Mesendoderm (in vitro differentiated cells): ENCODE results near the gene BHLHA15.

Source experiments
- DNase-seq: peaks from one replicate; pipeline ENCODE4 v3.0.0; 2013
- H2AK5ac ChIP-seq: 2 replicates; pipeline ENCODE4 v1.6.1; 2013; ENCODE audit warnings: low read length, inconsistent platforms
- H2BK120ac ChIP-seq: 2 replicates; pipeline ENCODE4 v1.6.1; 2013; ENCODE audit warnings: low read depth, mild to moderate bottlenecking, low read length, moderate library complexity, mixed read lengths
- H2BK15ac ChIP-seq: replicated peaks from 2 replicates; pipeline ENCODE4 v1.6.1; 2013; ENCODE audit warnings: low read depth, mild to moderate bottlenecking, moderate library complexity
- H2BK5ac ChIP-seq: 2 replicates; pipeline ENCODE4 v1.6.1; 2013; ENCODE audit warnings: low read length, inconsistent platforms
- H3K18ac ChIP-seq: 2 replicates; pipeline ENCODE4 v1.6.1; 2013; ENCODE audit warnings: mild to moderate bottlenecking, low read length, mixed read lengths
- H3K23ac ChIP-seq: one replicate; pipeline ENCODE4 v1.6.1; 2013; ENCODE audit warnings: low read length
- H3K27ac ChIP-seq: 2 replicates; pipeline ENCODE4 v1.5.1; 2013; ENCODE audit warnings: low read depth, mild to moderate bottlenecking, inconsistent platforms, low read length, moderate library complexity
- H3K27me3 ChIP-seq: 2 replicates; pipeline ENCODE4 v1.6.1; 2013; ENCODE audit warnings: low read length, control low read depth, mild to moderate bottlenecking, inconsistent platforms; ENCODE audit not compliant: insufficient read depth, poor library complexity
- H3K36me3 ChIP-seq: 2 replicates; pipeline ENCODE4 v1.6.1; 2013; ENCODE audit warnings: low read length, inconsistent platforms; ENCODE audit not compliant: control insufficient read depth, insufficient read depth
- H3K4ac ChIP-seq: one replicate; pipeline ENCODE4 v1.6.1; 2013; ENCODE audit warnings: low read depth, mild to moderate bottlenecking, low read length, moderate library complexity
- H3K4me1 ChIP-seq: 2 replicates; pipeline ENCODE4 v1.6.1; 2013; ENCODE audit warnings: low read depth, low read length, inconsistent platforms; ENCODE audit not compliant: control insufficient read depth
- H3K4me2 ChIP-seq: 2 replicates; pipeline ENCODE4 v1.6.1; 2013; ENCODE audit warnings: low read length
- H3K4me3 ChIP-seq: 2 replicates; pipeline ENCODE4 v1.5.1; 2013; ENCODE audit warnings: mild to moderate bottlenecking, low read length
- H3K56ac ChIP-seq: one replicate; pipeline ENCODE4 v1.6.1; 2013; ENCODE audit warnings: low read length
- H3K79me1 ChIP-seq: 2 replicates; pipeline ENCODE4 v1.6.1; 2013; ENCODE audit warnings: low read length, inconsistent platforms
- H3K79me2 ChIP-seq: 2 replicates; pipeline ENCODE4 v1.6.1; 2013; ENCODE audit warnings: mild to moderate bottlenecking, low read length; ENCODE audit not compliant: control insufficient read depth, insufficient read depth
- H3K9ac ChIP-seq: 2 replicates; pipeline ENCODE4 v1.6.1; 2013; ENCODE audit warnings: low read length, inconsistent platforms
- H4K5ac ChIP-seq: one replicate; pipeline ENCODE4 v1.6.1; 2013; ENCODE audit warnings: low read length
- H4K8ac ChIP-seq: one replicate; pipeline ENCODE4 v1.6.1; 2013; ENCODE audit warnings: low read depth, mild to moderate bottlenecking, control low read depth, low read length, moderate library complexity
- WGBS: extraction: QIAGEN DNeasy Blood & Tissue Kit; methylation state at CpG from one replicate; pipeline ENCODE4 v1.1.7; 2013; ENCODE audit warnings: low lambda C conversion rate, missing lambda C conversion rate; ENCODE audit not compliant: insufficient coverage; ENCODE audit errors: extremely low coverage; 5-methylcytosine and 5-hydroxymethylcytosine counted together

BHLHA15 gene

DNA sequence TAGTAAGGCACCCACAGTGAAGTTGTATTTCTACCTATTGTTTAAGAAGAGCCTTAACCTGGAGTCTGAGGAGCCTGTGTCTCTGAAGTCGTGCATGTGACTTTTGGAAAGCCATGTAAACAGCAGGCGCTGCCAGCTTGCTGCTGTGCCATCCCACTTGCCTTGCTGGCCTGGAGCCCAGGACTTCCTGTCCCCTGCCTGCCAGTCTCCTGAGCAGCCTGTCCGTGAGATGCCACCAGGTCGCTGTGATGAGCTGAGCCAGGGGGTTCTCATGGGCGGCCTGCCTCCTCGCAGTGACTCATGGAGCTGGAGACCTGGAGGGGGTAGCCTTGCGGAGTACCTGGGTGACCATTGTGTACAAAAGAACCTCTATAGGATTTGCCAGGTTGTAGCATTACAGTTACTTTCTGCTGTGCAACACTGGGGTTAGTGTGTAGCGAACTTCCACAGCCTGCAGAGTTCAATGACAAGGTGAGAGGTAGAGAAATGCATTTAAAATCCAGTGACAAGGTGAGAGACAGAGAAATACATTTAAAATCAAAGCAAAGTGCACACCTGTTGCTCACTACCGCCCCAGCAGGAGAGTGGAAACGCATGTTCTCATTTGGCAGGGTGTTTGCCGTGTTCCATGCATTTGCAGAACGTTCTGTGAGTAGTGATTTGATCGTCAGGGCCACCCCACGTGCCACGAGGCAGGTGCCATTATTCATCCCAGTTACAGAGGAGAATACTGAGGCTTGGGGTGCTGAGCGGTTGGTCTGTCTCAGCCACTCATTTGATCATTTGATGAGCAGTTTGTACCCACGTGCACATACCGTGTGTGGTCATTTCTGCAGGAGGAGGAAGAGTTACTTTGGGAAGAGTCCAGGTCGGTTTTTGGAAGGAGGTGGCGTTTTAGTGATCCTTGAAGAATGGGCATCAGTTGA, 36.6 kb upstream of the BHLHA15 start:
- Histone ChIP-seq H3K4ac (no peak overlapping the region), H4K5ac (no peak overlapping the region), H4K8ac (no peak overlapping the region), H3K56ac (no peak overlapping the region), H3K4me1 (no peaks in the 10 kb centered on the region), H3K27ac (no peak overlapping the region), H2AK5ac (no peak overlapping the region), H3K9ac (no peak overlapping the region), H3K27me3 (no peaks in the 10 kb centered on the region), H3K79me2 (no peaks in the 10 kb centered on the region), H3K4me3 (no peak overlapping the region), H3K79me1 (no peaks in the 10 kb centered on the region), H2BK120ac (no peak overlapping the region), H3K4me2 (no peak overlapping the region), H3K36me3 (no peaks in the 10 kb centered on the region), H2BK15ac (no peak overlapping the region), H3K18ac (no peak overlapping the region), H2BK5ac (no peak overlapping the region), H3K23ac (no peak overlapping the region)
- DNase-seq: no peak
- WGBS: no CpG with 5 or more reads among the region's 20 CpGs

- no peak overlapping the region for H2AK5ac ChIP-seq
- H3K79me1 ChIP-seq: no peaks in the 10 kb centered on the region
- H3K27me3 ChIP-seq: no peaks in the 10 kb centered on the region
- H4K8ac ChIP-seq: no peak overlapping the region
- no peak overlapping the region for H3K23ac ChIP-seq
- WGBS: no CpG with 5 or more reads among the region's 8 CpGs
- H3K56ac ChIP-seq: no peak overlapping the region
- no peaks in the 10 kb centered on the region for H3K4me1 ChIP-seq
- no peak overlapping the region for H4K5ac ChIP-seq
- H3K79me2 ChIP-seq: no peaks in the 10 kb centered on the region
- no peak overlapping the region for H3K4ac ChIP-seq
- H3K9ac ChIP-seq: no peak overlapping the region
- H2BK120ac ChIP-seq: no peak overlapping the region
- no peaks in the 10 kb centered on the region for H3K36me3 ChIP-seq
- DNase-seq: no peak
- no peak overlapping the region for H3K27ac ChIP-seq
- no peak overlapping the region for H2BK5ac ChIP-seq
- H3K4me2 ChIP-seq: no peak overlapping the region
- no peak overlapping the region for H2BK15ac ChIP-seq
- H3K4me3 ChIP-seq: no peak overlapping the region
- H3K18ac ChIP-seq: no peak overlapping the region
Observed at GRCh38 chr7:98175260-98175940, 35.8 kb upstream of the BHLHA15 start.

GRCh38 chr7:98177553-98177952, 33.7 kb upstream of the BHLHA15 start:
- no peak overlapping the region for H3K4me3 ChIP-seq
- no peaks in the 10 kb centered on the region for H3K27me3 ChIP-seq
- H3K79me1 ChIP-seq: no peaks in the 10 kb centered on the region
- H2BK5ac ChIP-seq: no peak overlapping the region
- no peak overlapping the region for H3K56ac ChIP-seq
- H4K8ac ChIP-seq: no peak overlapping the region
- H3K4ac ChIP-seq: no peak overlapping the region
- no peak overlapping the region for H4K5ac ChIP-seq
- no peak overlapping the region for H3K27ac ChIP-seq
- H2BK120ac ChIP-seq: no peak overlapping the region
- no peak overlapping the region for H3K23ac ChIP-seq
- H3K4me1 ChIP-seq: no peaks in the 10 kb centered on the region
- no peaks in the 10 kb centered on the region for H3K79me2 ChIP-seq
- no CpG with 5 or more reads among the region's 6 CpGs for WGBS
- no peak overlapping the region for H3K18ac ChIP-seq
- no peak overlapping the region for H3K4me2 ChIP-seq
- H3K36me3 ChIP-seq: no peaks in the 10 kb centered on the region
- no peak overlapping the region for H3K9ac ChIP-seq
- no peak overlapping the region for H2BK15ac ChIP-seq
- DNase-seq: no peak
- H2AK5ac ChIP-seq: no peak overlapping the region

- Histone ChIP-seq H3K4ac (no peak overlapping the region), H3K36me3 (no peaks in the 10 kb centered on the region), H2BK15ac (no peak overlapping the region)
Observed at GRCh38 chr7:98178321-98178720, 32.9 kb upstream of the BHLHA15 start.

DNA sequence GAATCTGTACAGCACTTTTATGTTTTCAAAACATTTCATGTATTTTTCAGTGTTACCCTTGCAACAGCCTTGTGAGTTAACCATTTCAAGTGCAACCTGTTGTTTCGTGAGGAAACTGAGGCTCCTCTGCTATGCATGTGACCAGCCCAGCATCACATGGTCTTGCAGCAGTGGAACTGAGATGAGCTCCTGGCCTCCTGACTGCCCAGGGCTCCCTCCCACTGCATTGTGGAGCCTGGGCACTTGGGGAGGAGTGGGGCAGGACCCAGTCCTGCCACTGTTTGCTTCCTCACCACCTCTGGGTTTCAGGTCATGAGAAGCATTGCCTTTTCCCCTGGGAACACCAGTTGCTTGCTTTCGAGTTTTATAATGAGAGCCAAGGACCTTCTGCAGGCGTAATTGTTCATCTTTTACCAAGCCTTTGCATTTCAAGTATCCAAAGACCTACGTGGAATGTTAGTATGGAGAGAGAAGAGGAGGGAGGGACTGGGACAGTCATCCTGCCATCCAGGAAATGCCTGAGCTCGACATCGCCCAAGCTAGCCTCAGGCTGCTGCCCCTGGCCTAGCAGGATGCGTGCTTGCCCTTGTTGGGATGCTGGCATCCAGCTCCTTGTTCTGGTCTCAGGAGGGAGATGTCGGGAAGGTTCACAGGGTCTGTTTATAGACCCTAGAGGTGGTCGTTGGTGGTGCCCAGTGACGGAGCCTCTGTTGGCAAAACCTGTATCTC, 32.3 kb upstream of the BHLHA15 start:
- H3K56ac ChIP-seq: no peak overlapping the region
- H3K4ac ChIP-seq: no peak overlapping the region
- H3K4me1 ChIP-seq: no peaks in the 10 kb centered on the region
- H2BK120ac ChIP-seq: no peak overlapping the region
- H4K5ac ChIP-seq: no peak overlapping the region
- DNase-seq: peak; percentile 56
- H3K9ac ChIP-seq: no peak overlapping the region
- no peaks in the 10 kb centered on the region for H3K79me1 ChIP-seq
- no peak overlapping the region for H3K4me3 ChIP-seq
- no peak overlapping the region for H3K23ac ChIP-seq
- no peak overlapping the region for H2AK5ac ChIP-seq
- H2BK5ac ChIP-seq: no peak overlapping the region
- H3K18ac ChIP-seq: no peak overlapping the region
- no peak overlapping the region for H3K4me2 ChIP-seq
- no peaks in the 10 kb centered on the region for H3K36me3 ChIP-seq
- H3K27ac ChIP-seq: no peak overlapping the region
- H2BK15ac ChIP-seq: no peak overlapping the region
- H3K27me3 ChIP-seq: no peaks in the 10 kb centered on the region
- no peaks in the 10 kb centered on the region for H3K79me2 ChIP-seq
- WGBS: no CpG with 5 or more reads among the region's 10 CpGs
- no peak overlapping the region for H4K8ac ChIP-seq

More at GRCh38 chr7:98178321-98178720, 32.9 kb upstream of the BHLHA15 start:
- no peak overlapping the region for H3K27ac ChIP-seq
- no peak overlapping the region for H2BK120ac ChIP-seq
- no peak overlapping the region for H4K5ac ChIP-seq
- H2BK5ac ChIP-seq: no peak overlapping the region
- H3K4me2 ChIP-seq: no peak overlapping the region
- no peaks in the 10 kb centered on the region for H3K79me1 ChIP-seq
- no peaks in the 10 kb centered on the region for H3K79me2 ChIP-seq
- DNase-seq: no peak
- no peak overlapping the region for H3K23ac ChIP-seq
- H2AK5ac ChIP-seq: no peak overlapping the region
- H4K8ac ChIP-seq: no peak overlapping the region
- no peak overlapping the region for H3K56ac ChIP-seq
- no peaks in the 10 kb centered on the region for H3K27me3 ChIP-seq
- no peak overlapping the region for H3K18ac ChIP-seq
- WGBS: no CpG with 5 or more reads among the region's 16 CpGs
- no peaks in the 10 kb centered on the region for H3K4me1 ChIP-seq
- no peak overlapping the region for H3K4me3 ChIP-seq
- no peak overlapping the region for H3K9ac ChIP-seq
